Gastrocnemius medialis (tissue), 4 donors: Measurements from ENCODE around the gene TIMM8B. TPM values are rescaled to one million over a fixed set of nuclear protein-coding genes. Genes with fewer than 3 reads are reported as not detected.

ENCODE experiments used
- ATAC-seq, 2 donors: fragments of 150-250 bp; one replicate each; pipeline ENCODE4 v1.9.1; 2016
- DNase-seq, 2 donors: peaks; one replicate each; pipeline ENCODE4 v3.0.0-alpha.2; 2019
- H3K27ac ChIP-seq, 4 donors: fragments of 200-600 bp; sonication (generic); 1 replicate in 1 of 4; 2 replicates in 3 of 4; pipeline ENCODE4 v1.5.1; 2016 to 2018; ENCODE audit warnings: mild to moderate bottlenecking in 2 of 4, moderate library complexity in 1 of 4
- H3K27me3 ChIP-seq, 3 donors: fragments of 200-600 bp; sonication (generic) in 2 of 3; 1 replicate in 1 of 3; 2 replicates in 2 of 3; pipeline versions ENCODE4 v1.5.1 to v1.6.0; 2016 to 2019; ENCODE audit warnings: mild to moderate bottlenecking in 1 of 3, moderate library complexity in 1 of 3
- H3K36me3 ChIP-seq, 2 donors: fragments of 200-600 bp; sonication (generic) in 1 of 2; one replicate each; pipeline ENCODE4 v1.5.1; 2017 to 2018
- H3K4me1 ChIP-seq, 2 donors: fragments of 200-600 bp; sonication (generic) in 1 of 2; one replicate each; pipeline ENCODE4 v1.5.1; 2016 to 2017; ENCODE audit warnings: mild to moderate bottlenecking in 2 of 2
- H3K4me3 ChIP-seq, 4 donors: fragments of 200-600 bp; sonication (generic) in 3 of 4; 1 replicate in 1 of 4; 2 replicates in 3 of 4; pipeline ENCODE4 v1.5.1; 2016 to 2019; ENCODE audit warnings: mild to moderate bottlenecking in 2 of 4
- H3K9me3 ChIP-seq, 3 donors: fragments of 200-600 bp; sonication (generic) in 2 of 3; 1 replicate in 1 of 3; 2 replicates in 2 of 3; pipeline ENCODE4 v1.5.1; 2016 to 2019
- CTCF ChIP-seq, 5 experiments: fragments of 450-650 bp in 3 of 5; fragments of 200-600 bp in 2 of 5; sonication (generic) in 2 of 5; IDR thresholded peaks in 4 of 5; conservative IDR thresholded peaks in 1 of 5; 1 replicate in 4 of 5; 2 replicates in 1 of 5; pipeline ENCODE4 v1.5.1; 2016 to 2019; ENCODE audit warnings: antibody characterized with exemption in 5 of 5, mild to moderate bottlenecking in 3 of 5, moderate library complexity in 3 of 5
- POLR2A ChIP-seq, 2 donors: fragments of 450-650 bp; IDR thresholded peaks; one replicate each; pipeline ENCODE4 v1.6.1; 2017; ENCODE audit warnings: antibody characterized with exemption in 2 of 2, mild to moderate bottlenecking in 2 of 2, moderate library complexity in 2 of 2
- in situ Hi-C, 4 donors: fragments of 200-750 bp; cut with MboI; loops; one replicate each; pipeline versions ENCODE4 v1.15.0 to v1.8.0; 2017; ENCODE audit warnings: low sequenced_read_pairs in 4 of 4
- intact Hi-C: fragments of 100-400 bp; cut with DNase I; formaldehyde crosslinking; loops from one replicate; pipeline ENCODE4 v1.15.1; 2023; ENCODE audit warnings: low total_unique reads
- total RNA-seq, 4 donors: library from RNA; depleted of rRNA; stranded (reverse); fragments of >200 nt; gene quantifications; one replicate each; pipeline versions ENCODE4 v1.1.0 to v1.2.3, GENCODE V29; 2016

The TIMM8B gene
- total RNA-seq, 4 donors from 2014 or later = 60.3 to 93.2 (median 69.4) TPM

DNA sequence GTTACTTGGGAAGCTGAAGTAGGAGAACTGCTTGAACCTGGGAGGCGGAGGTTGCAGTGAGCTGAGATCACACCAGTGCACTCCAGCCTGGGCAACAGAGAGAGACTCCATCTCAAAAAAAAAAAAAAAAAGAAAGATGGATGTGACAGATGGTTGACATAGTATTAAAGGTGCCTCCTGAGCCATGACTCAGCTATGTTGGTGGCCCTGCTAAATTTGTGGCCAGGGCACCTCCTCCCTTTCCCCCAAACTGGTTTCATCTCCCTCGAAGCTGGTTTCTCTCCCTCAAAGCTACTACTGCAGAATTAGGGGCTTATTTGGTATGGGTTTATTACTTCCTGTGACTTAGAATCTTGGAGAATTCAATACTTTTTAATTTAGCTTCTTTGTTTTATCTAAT, 31.6 kb upstream of the TIMM8B start:
- ATAC-seq (no peak), DNase-seq (no peak)
- TF ChIP-seq POLR2A (IDR thresholded peaks at IDR 0.05) (no peak), CTCF (IDR thresholded peaks at IDR 0.05 in 4 of 5, conservative IDR thresholded peaks at IDR 0.05 in 1 of 5) (no peak)
- Histone ChIP-seq H3K27me3 (no peaks in the 10 kb centered on the region), H3K9me3 (no peaks in the 10 kb centered on the region), H3K27ac (no peak overlapping the region), H3K36me3 (no peaks in the 10 kb centered on the region), H3K4me1 (peaks cover 0 to 10% of the 10 kb centered on the region in 2 donors), H3K4me3 (no peak overlapping the region)
- in situ Hi-C loops = loop anchor here (5.0 to 10.0 kb wide), 2 partner anchors 59 to 67 kb away; partner anchors contain the start of gene BCO2 (in 3 of the 4)
- intact Hi-C loops = no loop called here

- TF ChIP-seq POLR2A (IDR thresholded peaks at IDR 0.05) = no peak
- TF ChIP-seq CTCF (IDR thresholded peaks at IDR 0.05 in 4 of 5, conservative IDR thresholded peaks at IDR 0.05 in 1 of 5) = no peak
- intact Hi-C loops = no loop called here
These were observed 28.8 kb upstream of the TIMM8B start for GRCh38 chr11:112115386-112115785.

DNA sequence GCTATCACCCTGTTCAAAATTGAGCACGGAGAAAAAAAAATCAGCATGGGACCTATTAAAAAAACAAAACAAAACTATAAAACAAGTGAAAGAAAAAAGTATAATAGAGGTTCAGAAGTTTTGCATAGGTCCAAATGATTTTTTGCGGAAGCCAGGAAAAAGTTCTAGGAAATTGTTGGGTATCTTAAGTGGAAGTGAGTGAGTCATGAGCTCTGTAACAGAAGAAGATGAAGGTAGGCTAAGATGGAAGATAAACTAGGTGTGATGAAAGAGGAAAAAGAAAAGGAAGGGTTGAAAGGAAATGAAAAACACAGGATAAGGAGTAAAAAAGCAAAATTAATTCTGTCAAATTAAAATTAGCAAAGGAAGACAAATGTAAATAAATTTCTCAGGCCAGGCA, 27.9 kb upstream of the TIMM8B start:
- TF ChIP-seq POLR2A (IDR thresholded peaks at IDR 0.05) (no peak), CTCF (IDR thresholded peaks at IDR 0.05 in 4 of 5, conservative IDR thresholded peaks at IDR 0.05 in 1 of 5) (no peak)
- in situ Hi-C loops = loop anchor here in 1 of 4 donors (10.0 kb wide), 1 partner anchor 70 kb away; no protein-coding TSS in a partner anchor

More at GRCh38 chr11:112115386-112115785, 28.8 kb upstream of the TIMM8B start:
- ATAC-seq (no peak), DNase-seq (no peak)
- no peak overlapping the region for H3K4me3 ChIP-seq
- H3K36me3 ChIP-seq = no peaks in the 10 kb centered on the region
- H3K27ac ChIP-seq = no peak overlapping the region
- no peaks in the 10 kb centered on the region for H3K9me3 ChIP-seq
- in situ Hi-C loops = loop anchor here (5.0 to 10.0 kb wide), 2 partner anchors 62 to 69 kb away; partner anchors contain the start of gene BCO2 (in 3 of the 4)
- no peaks in the 10 kb centered on the region for H3K27me3 ChIP-seq
- peaks cover 0 to 7% of the 10 kb centered on the region in 2 donors for H3K4me1 ChIP-seq

GRCh38 chr11:112113539-112114457, 27.2 kb upstream of the TIMM8B start:
- H3K4me3 ChIP-seq = no peak overlapping the region
- H3K9me3 ChIP-seq = no peaks in the 10 kb centered on the region
- in situ Hi-C loops = loop anchor here in 1 of 4 donors (10.0 kb wide), 1 partner anchor 71 kb away; no protein-coding TSS in a partner anchor
- DNase-seq (peak in 1 of 2 donors; percentile 11), ATAC-seq (peak; percentile 81 to 87)
- H3K4me1 ChIP-seq = peaks cover 0 to 3% of the 10 kb centered on the region in 2 donors
- intact Hi-C loops = loop anchor here (1.0 to 5.0 kb wide), 2 partner anchors 61 to 169 kb away; no protein-coding TSS in a partner anchor
- TF ChIP-seq CTCF (IDR thresholded peaks at IDR 0.05 in 4 of 5, conservative IDR thresholded peaks at IDR 0.05 in 1 of 5) = peak; percentile 39 to 75 (median 55)
- no peak for TF ChIP-seq POLR2A (IDR thresholded peaks at IDR 0.05)
- H3K27ac ChIP-seq = no peak overlapping the region
- no peaks in the 10 kb centered on the region for H3K36me3 ChIP-seq
- no peaks in the 10 kb centered on the region for H3K27me3 ChIP-seq

More for the DNA sequence above, 27.9 kb upstream of the TIMM8B start:
- H3K4me3 ChIP-seq = no peak overlapping the region
- ATAC-seq = no peak
- H3K9me3 ChIP-seq = no peaks in the 10 kb centered on the region
- H3K27ac ChIP-seq = no peak overlapping the region
- intact Hi-C loops = loop anchor here (5.0 kb wide), 1 partner anchor 168 kb away; no protein-coding TSS in a partner anchor
- no peak for DNase-seq
- H3K27me3 ChIP-seq = no peaks in the 10 kb centered on the region
- H3K4me1 ChIP-seq = peaks cover 0 to 3% of the 10 kb centered on the region in 2 donors
- no peaks in the 10 kb centered on the region for H3K36me3 ChIP-seq
